Measurements from ENCODE around the gene GRK5. TPM values are rescaled to one million over a fixed set of nuclear protein-coding genes. Genes with fewer than 3 reads are reported as not detected.

Gene GRK5
- polyA plus RNA-seq, 1 donor from 2014 or later: 34.9 TPM

DNA sequence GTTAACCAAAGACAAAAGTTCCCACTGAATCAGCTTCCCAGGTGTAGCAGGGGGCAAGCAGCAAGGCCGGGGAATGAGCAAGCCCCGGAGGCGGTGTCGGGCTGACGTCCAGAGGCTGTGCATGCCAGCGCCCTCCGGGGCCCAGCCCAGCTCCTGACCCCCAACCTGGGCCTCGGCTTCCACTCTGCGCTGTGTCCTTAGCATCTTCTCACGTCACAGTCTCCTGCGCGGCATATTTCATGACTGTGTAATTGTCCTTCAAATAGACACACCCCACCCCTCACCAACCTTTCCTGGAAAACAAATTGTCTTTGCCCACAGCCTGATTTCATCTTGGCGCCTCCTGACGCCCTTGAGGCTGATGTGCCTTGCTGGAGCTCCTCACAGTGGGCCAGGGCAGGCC is 201.6 kb downstream of the GRK5 start:
- Histone ChIP-seq H3K27me3 (ENCODE audit: insufficient read depth, low read depth, low read length) (no peaks in the 10 kb centered on the region), H3K27ac (ENCODE audit: low read length) (no peak overlapping the region), H3K79me2 (replicated peaks; ENCODE audit: insufficient read depth, low read length) (no peaks in the 10 kb centered on the region), H3K4me3 (ENCODE audit: low read length) (no peak overlapping the region), H3K36me3 (ENCODE audit: insufficient read depth, low read length) (no peaks in the 10 kb centered on the region), H4K20me1 (ENCODE audit: insufficient read depth) (no peaks in the 10 kb centered on the region), H2AFZ (ENCODE audit: low read depth, low read length) (no peak overlapping the region), H3K9ac (ENCODE audit: low read length) (no peak overlapping the region), H3K4me2 (ENCODE audit: low read length) (no peak overlapping the region), H3F3A (ENCODE audit: insufficient read depth, low read length, poor library complexity, severe bottlenecking) (no peaks in the 10 kb centered on the region), H3K9me3 (ENCODE audit: low read length) (no peaks in the 10 kb centered on the region), H3K9me2 (ENCODE audit: insufficient read depth, low read length) (no peaks in the 10 kb centered on the region)
- TF ChIP-seq EP300 (conservative IDR thresholded peaks at IDR 0.05; ENCODE audit: poor library complexity, severe bottlenecking): no peak
- TF ChIP-seq POLR2AphosphoS5 (IDR thresholded peaks at IDR 0.05): no peak
- TF ChIP-seq, protein P1, sequence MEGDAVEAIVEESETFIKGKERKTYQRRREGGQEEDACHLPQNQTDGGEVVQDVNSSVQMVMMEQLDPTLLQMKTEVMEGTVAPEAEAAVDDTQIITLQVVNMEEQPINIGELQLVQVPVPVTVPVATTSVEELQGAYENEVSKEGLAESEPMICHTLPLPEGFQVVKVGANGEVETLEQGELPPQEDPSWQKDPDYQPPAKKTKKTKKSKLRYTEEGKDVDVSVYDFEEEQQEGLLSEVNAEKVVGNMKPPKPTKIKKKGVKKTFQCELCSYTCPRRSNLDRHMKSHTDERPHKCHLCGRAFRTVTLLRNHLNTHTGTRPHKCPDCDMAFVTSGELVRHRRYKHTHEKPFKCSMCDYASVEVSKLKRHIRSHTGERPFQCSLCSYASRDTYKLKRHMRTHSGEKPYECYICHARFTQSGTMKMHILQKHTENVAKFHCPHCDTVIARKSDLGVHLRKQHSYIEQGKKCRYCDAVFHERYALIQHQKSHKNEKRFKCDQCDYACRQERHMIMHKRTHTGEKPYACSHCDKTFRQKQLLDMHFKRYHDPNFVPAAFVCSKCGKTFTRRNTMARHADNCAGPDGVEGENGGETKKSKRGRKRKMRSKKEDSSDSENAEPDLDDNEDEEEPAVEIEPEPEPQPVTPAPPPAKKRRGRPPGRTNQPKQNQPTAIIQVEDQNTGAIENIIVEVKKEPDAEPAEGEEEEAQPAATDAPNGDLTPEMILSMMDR (IDR thresholded peaks at IDR 0.05; ENCODE audit: poor library complexity, severe bottlenecking): no peak
- no peak for TF ChIP-seq EZH2 (IDR thresholded peaks at IDR 0.05; ENCODE audit: borderline replicate concordance, insufficient read depth, low read length, poor library complexity, severe bottlenecking)
- TF ChIP-seq REST (IDR thresholded peaks at IDR 0.05; ENCODE audit: borderline replicate concordance): no peak
- TF ChIP-seq RAD21 (conservative IDR thresholded peaks at IDR 0.05): no peak
- no peak for TF ChIP-seq TAF1 (IDR thresholded peaks at IDR 0.05; ENCODE audit: low read depth)
- no peak for TF ChIP-seq MXI1 (conservative IDR thresholded peaks at IDR 0.05; ENCODE audit: poor library complexity, severe bottlenecking)
- TF ChIP-seq SMC3 (conservative IDR thresholded peaks at IDR 0.05; ENCODE audit: poor library complexity): no peak

DNA sequence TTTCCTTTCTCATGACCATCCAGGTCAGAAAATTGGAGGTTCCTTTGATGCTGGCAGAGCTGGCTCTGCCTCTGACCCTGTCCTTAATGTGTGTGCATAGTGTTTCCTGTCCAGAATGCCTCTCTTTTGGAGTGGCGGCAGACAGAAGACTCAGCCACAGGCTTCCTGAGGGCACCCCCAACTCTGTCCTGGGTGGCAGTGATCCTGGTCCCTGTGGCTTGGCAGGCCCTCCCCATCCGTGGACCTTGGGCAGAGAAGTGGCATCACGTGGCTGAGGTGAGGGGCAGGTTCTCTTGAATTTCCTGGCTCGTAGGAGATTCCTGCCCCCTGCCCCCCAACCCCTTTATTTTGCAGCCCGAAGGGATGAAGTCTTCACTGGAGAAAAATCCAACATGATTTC is 202.0 kb downstream of the GRK5 start:
- Histone ChIP-seq H3K27ac (ENCODE audit: low read length) (no peak overlapping the region), H3K79me2 (replicated peaks; ENCODE audit: insufficient read depth, low read length) (no peaks in the 10 kb centered on the region), H2AFZ (ENCODE audit: low read depth, low read length) (no peak overlapping the region), H4K20me1 (ENCODE audit: insufficient read depth) (no peaks in the 10 kb centered on the region), H3K9me3 (ENCODE audit: low read length) (no peaks in the 10 kb centered on the region), H3K4me3 (ENCODE audit: low read length) (no peak overlapping the region), H3K4me2 (ENCODE audit: low read length) (no peak overlapping the region), H3F3A (ENCODE audit: insufficient read depth, low read length, poor library complexity, severe bottlenecking) (no peaks in the 10 kb centered on the region), H3K27me3 (ENCODE audit: insufficient read depth, low read depth, low read length) (no peaks in the 10 kb centered on the region), H3K9me2 (ENCODE audit: insufficient read depth, low read length) (no peaks in the 10 kb centered on the region), H3K36me3 (ENCODE audit: insufficient read depth, low read length) (no peaks in the 10 kb centered on the region), H3K9ac (ENCODE audit: low read length) (no peak overlapping the region)
- no peak for TF ChIP-seq EP300 (conservative IDR thresholded peaks at IDR 0.05; ENCODE audit: poor library complexity, severe bottlenecking)
- no peak for TF ChIP-seq REST (IDR thresholded peaks at IDR 0.05; ENCODE audit: borderline replicate concordance)
- TF ChIP-seq RAD21 (conservative IDR thresholded peaks at IDR 0.05): no peak
- TF ChIP-seq TAF1 (IDR thresholded peaks at IDR 0.05; ENCODE audit: low read depth): no peak
- TF ChIP-seq SMC3 (conservative IDR thresholded peaks at IDR 0.05; ENCODE audit: poor library complexity): no peak
- no peak for TF ChIP-seq EZH2 (IDR thresholded peaks at IDR 0.05; ENCODE audit: borderline replicate concordance, insufficient read depth, low read length, poor library complexity, severe bottlenecking)
- TF ChIP-seq, protein P1 (IDR thresholded peaks at IDR 0.05; ENCODE audit: poor library complexity, severe bottlenecking): no peak
- no peak for TF ChIP-seq MXI1 (conservative IDR thresholded peaks at IDR 0.05; ENCODE audit: poor library complexity, severe bottlenecking)
- no peak for TF ChIP-seq POLR2AphosphoS5 (IDR thresholded peaks at IDR 0.05)
